NCI-H128 (cell line): ENCODE data around the gene SEL1L.
"Not testable (repeated sequence)": the region's sequence is repeated elsewhere in the genome, so short reads cannot be mapped to it uniquely, and the experiment has no call there.

Source experiments
- DNase-seq: peaks from one replicate; lab custom pipeline; 2025; ENCODE audit not compliant: unreplicated experiment; lab: John Stamatoyannopoulos, UW

The SEL1L gene

GRCh38 chr14:81449114-81449513 lies 84.5 kb downstream of the SEL1L start:
- DNase-seq: no peak

GRCh38 chr14:81447021-81447764 lies 86.5 kb downstream of the SEL1L start:
- DNase-seq: no peak

- DNase-seq: no peak
These were observed 87.2 kb downstream of the SEL1L start for GRCh38 chr14:81446279-81447007.

GRCh38 chr14:81441626-81442134 lies 92.0 kb downstream of the SEL1L start:
- DNase-seq: no peak

- DNase-seq: no peak
These were observed 93.6 kb downstream of the SEL1L start for GRCh38 chr14:81440041-81440440.

GRCh38 chr14:81437244-81437643 lies 96.4 kb downstream of the SEL1L start:
- DNase-seq: no peak

GRCh38 chr14:81436296-81437138 lies 97.1 kb downstream of the SEL1L start:
- DNase-seq: peak; percentile 84

GRCh38 chr14:81435391-81436295 lies 98.0 kb downstream of the SEL1L start:
- peak; percentile 57 for DNase-seq

- DNase-seq: no peak
These were observed 98.6 kb downstream of the SEL1L start for GRCh38 chr14:81435048-81435390.

GRCh38 chr14:81434230-81434629 lies 99.4 kb downstream of the SEL1L start:
- no peak for DNase-seq

GRCh38 chr14:81433378-81433777 lies 100.3 kb downstream of the SEL1L start:
- no peak for DNase-seq

- no peak for DNase-seq
These were observed 101.4 kb downstream of the SEL1L start for GRCh38 chr14:81432219-81432661.

- DNase-seq: no peak
These were observed 103.4 kb downstream of the SEL1L start for GRCh38 chr14:81430235-81430634.

- DNase-seq: not testable (repeated sequence)
These were observed 103.9 kb downstream of the SEL1L start for GRCh38 chr14:81429749-81430148.

- no peak for DNase-seq
These were observed 104.6 kb downstream of the SEL1L start for GRCh38 chr14:81429028-81429427.

GRCh38 chr14:81427348-81428058 lies 106.2 kb downstream of the SEL1L start:
- no peak for DNase-seq

- no peak for DNase-seq
These were observed 110.1 kb downstream of the SEL1L start for GRCh38 chr14:81423504-81423903.
